Colonic mucosa (tissue), 4 donors: ENCODE results near the gene ZNF609. TPM values are rescaled to one million over a fixed set of nuclear protein-coding genes. Genes with fewer than 3 reads are reported as not detected.
A peak's percentile ranks its signal among the peaks of the same experiment; 100 is the strongest.

Experiments
- DNase-seq: peaks from one replicate; pipeline ENCODE4 v3.0.0-alpha.2; 2020
- H3K27ac ChIP-seq: fragments of 200-600 bp; one replicate; pipeline ENCODE4 v1.8.0; 2021
- H3K27me3 ChIP-seq: fragments of 200-600 bp; one replicate; pipeline ENCODE4 v1.8.0; 2021
- H3K36me3 ChIP-seq: fragments of 200-600 bp; one replicate; pipeline ENCODE4 v1.8.0; 2021
- H3K4me1 ChIP-seq: fragments of 200-600 bp; one replicate; pipeline ENCODE4 v1.8.0; 2021; ENCODE audit warnings: mild to moderate bottlenecking
- H3K4me3 ChIP-seq: fragments of 200-600 bp; one replicate; pipeline ENCODE4 v1.8.0; 2021
- H3K9ac ChIP-seq, 2 donors: one replicate each; pipeline ENCODE4 v1.7.0; 2013; ENCODE audit warnings: control low read depth in 2 of 2, low read depth in 2 of 2, low read length in 2 of 2
- H3K9me3 ChIP-seq: fragments of 200-600 bp; one replicate; pipeline ENCODE4 v1.8.0; 2021
- intact Hi-C: fragments of 100-400 bp; cut with DNase I; formaldehyde crosslinking; loops from one replicate; pipeline ENCODE4 v1.14.1; 2022
- total RNA-seq, 2 donors: library from RNA; stranded (reverse); fragmentation: NEBNext Ultra II Directional in 1 of 2; extraction: Animal tissue kit (Norgen Biotek cat#: 25700) in 1 of 2; gene quantifications; one replicate each; pipeline ENCODE4 v1.2.1, GENCODE V29; 2021
- TF ChIP-seq, protein P1 (sequence below): fragments of 200-600 bp; IDR thresholded peaks from one replicate; pipeline ENCODE4 v1.8.0; 2022; ENCODE audit warnings: antibody characterized with exemption, mild to moderate bottlenecking
- donor health status: healthy.
- donor health status: DM: no; HTN: no; CAD: no.
- donor health status: DM: no; HTN: no; CAD: no.

Gene ZNF609
- total RNA-seq, 2 donors from 2014 or later = 24.5 to 24.8 TPM

DNA sequence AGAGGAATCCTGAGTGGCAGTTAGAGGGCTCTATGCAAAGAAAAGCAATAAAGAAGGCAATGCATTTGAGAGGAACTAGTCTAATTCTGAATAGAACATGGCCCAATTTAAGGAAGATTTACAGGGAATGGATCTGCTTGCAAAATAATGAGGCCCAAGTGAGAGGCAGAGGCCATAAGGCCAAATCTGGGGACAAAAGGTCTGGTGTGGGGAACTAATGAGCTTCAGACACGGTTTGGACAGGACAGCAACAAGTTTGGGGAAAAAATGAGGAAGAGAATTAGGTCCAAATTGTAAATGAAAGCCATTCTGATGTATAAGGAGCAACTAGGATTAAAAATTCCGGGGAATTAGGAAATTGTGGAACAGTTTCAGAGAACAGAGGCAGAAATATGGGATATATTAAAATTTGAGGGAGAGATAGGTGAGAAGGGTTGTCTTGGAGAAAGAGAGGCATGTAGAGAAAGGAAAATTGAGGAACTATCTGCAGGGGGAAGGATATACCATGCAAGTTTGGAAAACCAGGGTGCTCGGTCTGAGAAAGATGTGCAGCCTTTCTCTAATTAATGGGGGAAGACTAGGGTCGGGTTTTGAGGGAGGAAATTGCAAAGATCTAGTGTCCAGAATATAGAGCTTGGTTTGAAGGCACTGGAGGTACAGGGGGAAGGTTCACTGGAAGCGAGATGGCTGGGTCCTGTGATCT, 241.3 kb downstream of the ZNF609 start:
- no peaks in the 10 kb centered on the region for H3K27me3 ChIP-seq
- peak overlapping the region; percentile 40 to 91 for H3K9ac ChIP-seq
- intact Hi-C loops = no loop called here
- H3K4me3 ChIP-seq = peak overlapping the region; percentile 80
- DNase-seq = no peak
- TF ChIP-seq, protein P1, sequence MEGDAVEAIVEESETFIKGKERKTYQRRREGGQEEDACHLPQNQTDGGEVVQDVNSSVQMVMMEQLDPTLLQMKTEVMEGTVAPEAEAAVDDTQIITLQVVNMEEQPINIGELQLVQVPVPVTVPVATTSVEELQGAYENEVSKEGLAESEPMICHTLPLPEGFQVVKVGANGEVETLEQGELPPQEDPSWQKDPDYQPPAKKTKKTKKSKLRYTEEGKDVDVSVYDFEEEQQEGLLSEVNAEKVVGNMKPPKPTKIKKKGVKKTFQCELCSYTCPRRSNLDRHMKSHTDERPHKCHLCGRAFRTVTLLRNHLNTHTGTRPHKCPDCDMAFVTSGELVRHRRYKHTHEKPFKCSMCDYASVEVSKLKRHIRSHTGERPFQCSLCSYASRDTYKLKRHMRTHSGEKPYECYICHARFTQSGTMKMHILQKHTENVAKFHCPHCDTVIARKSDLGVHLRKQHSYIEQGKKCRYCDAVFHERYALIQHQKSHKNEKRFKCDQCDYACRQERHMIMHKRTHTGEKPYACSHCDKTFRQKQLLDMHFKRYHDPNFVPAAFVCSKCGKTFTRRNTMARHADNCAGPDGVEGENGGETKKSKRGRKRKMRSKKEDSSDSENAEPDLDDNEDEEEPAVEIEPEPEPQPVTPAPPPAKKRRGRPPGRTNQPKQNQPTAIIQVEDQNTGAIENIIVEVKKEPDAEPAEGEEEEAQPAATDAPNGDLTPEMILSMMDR = no peak
- H3K9me3 ChIP-seq = no peaks in the 10 kb centered on the region
- H3K36me3 ChIP-seq = no peaks in the 10 kb centered on the region
- no peak overlapping the region for H3K27ac ChIP-seq
- no peaks in the 10 kb centered on the region for H3K4me1 ChIP-seq

DNA sequence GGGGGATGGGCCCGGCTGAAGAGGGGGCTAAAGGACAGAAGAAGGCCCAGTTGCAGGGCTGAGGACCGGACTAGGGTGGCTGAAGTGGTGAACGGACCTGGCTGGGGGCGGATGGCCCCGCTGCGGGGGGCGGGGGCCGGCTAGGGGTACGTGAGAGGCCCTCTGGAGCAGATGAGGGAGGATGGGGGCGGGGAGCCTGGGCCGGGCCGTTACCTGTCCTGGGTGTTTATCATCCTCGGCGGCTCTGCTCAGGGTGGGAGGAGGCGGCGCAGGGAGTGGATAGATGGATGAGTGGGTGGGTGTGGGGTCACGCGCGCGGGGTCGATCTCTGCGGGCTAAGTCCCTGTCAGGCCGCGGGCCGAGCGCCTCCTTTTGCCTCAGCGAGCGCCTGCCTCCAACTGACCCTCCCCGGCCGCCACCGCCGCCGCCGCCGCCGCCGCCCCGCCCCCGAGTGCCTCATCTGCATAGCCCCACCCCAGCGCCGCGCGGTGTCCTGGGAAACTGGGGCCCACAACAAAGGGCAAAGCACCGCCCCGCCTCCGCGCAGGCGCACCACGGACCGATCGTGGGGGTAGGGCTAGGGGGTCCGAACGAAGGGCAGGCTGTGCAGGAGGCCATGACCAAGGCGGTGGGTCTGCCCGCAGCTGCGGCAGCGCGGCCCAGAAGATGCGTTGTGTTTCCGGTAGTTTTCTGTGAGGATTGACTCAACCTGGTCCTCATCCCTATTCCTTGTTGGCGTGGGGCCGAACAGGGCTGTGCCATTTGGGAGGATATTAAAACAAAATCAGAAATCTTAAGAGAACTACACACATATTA, 242.6 kb downstream of the ZNF609 start:
- H3K27ac ChIP-seq = peak overlapping the region; percentile 53
- TF ChIP-seq, protein P1 = no peak
- H3K27me3 ChIP-seq = no peaks in the 10 kb centered on the region
- no peaks in the 10 kb centered on the region for H3K9me3 ChIP-seq
- DNase-seq = peak; percentile 98
- no peaks in the 10 kb centered on the region for H3K4me1 ChIP-seq
- intact Hi-C loops = no loop called here
- peak overlapping the region; percentile 80 for H3K4me3 ChIP-seq
- H3K9ac ChIP-seq = peak overlapping the region; percentile 88 to 91
- no peaks in the 10 kb centered on the region for H3K36me3 ChIP-seq

DNA sequence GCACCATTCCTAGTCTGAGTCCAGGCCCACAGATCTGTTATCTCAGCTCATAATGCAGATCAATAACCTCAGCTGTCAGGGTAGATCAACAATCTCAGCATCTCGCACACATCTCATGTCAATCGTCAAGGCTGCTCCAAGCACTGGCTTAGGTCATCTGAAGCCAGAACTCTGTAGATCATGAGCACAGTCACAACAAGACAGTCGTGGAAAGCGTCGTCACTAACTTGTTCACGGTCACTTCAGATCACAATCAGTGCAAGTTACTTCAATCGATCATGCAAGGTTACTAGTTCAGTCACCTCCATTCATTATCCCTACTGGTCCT, 243.2 kb downstream of the ZNF609 start:
- no peaks in the 10 kb centered on the region for H3K36me3 ChIP-seq

DNA sequence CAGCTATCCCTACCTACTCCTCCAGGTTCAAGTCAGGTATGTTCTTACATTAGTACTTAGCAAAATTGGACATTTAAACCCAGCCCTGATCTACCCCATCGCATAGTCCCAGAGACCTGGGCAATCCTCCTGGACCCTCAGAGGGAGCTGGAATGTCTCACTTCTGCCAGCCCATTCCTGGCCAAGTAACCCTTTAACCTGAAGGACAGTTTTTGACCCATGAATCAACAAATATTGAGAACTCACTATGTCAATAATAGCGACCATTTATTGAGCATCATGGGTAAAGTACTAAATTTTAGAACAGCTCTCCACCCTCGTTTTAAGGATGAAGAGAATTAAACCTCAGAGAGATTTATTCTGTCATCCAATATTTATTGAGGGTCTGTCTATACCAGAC, 244.6 kb downstream of the ZNF609 start:
- no peak overlapping the region for H3K9ac ChIP-seq
- H3K27ac ChIP-seq = no peak overlapping the region
- no peaks in the 10 kb centered on the region for H3K27me3 ChIP-seq
- no peak overlapping the region for H3K4me3 ChIP-seq
- TF ChIP-seq, protein P1 = no peak
- intact Hi-C loops = no loop called here
- DNase-seq = no peak
- H3K9me3 ChIP-seq = no peaks in the 10 kb centered on the region
- H3K4me1 ChIP-seq = no peaks in the 10 kb centered on the region
- no peaks in the 10 kb centered on the region for H3K36me3 ChIP-seq

More for the DNA sequence above, 243.2 kb downstream of the ZNF609 start:
- no peak for DNase-seq
- Histone ChIP-seq H3K27ac (peak overlapping the region; percentile 53), H3K4me1 (no peaks in the 10 kb centered on the region), H3K9ac (peak overlapping the region; percentile 64 to 83), H3K4me3 (peak overlapping the region; percentile 80), H3K27me3 (no peaks in the 10 kb centered on the region), H3K9me3 (no peaks in the 10 kb centered on the region)
- TF ChIP-seq, protein P1 = no peak
- intact Hi-C loops = no loop called here

DNA sequence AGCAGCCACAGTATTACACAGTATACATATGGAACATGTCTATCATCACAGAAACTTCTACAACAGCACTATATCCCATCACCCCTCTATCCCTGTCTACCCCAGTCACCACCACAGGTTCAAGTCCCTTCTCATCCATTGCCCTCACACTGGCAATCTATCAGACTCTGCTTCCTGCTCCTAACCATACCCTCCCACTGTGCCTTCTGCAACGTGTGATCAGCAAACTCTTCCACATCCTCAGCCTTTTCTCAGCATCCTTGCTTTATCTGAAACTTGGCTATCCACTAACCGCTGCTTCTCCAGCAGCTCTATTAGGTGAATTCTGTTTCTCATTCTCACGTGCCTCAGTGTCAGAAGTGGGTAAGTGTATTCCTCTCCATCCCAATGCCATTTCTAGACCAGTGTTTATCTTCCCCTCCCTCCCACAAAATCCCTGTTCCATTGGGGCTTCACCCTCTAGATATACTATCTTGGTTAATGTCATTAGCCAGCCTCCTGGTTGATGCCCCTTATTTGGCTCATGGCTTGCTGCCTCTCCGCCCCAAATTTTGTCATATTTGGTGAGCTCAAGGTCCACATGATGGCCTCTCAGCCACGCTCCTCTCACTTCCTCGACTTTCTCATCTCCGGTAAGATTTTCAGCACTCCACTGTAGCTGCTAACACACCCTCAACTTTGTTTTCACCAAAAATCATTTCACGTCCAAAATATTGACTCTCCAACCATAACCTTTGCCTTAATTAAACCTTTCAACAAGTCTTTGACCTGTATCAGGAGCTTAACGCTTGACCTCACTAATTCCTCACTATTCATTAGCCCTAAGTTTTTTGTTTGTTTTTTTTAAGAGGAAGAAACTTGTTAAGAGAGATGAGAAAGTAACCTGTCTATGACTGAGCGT, 245.9 kb downstream of the ZNF609 start:
- Histone ChIP-seq H3K4me1 (no peaks in the 10 kb centered on the region), H3K9ac (no peak overlapping the region), H3K36me3 (no peaks in the 10 kb centered on the region), H3K27me3 (no peaks in the 10 kb centered on the region), H3K4me3 (no peak overlapping the region), H3K27ac (no peak overlapping the region), H3K9me3 (no peaks in the 10 kb centered on the region)
- DNase-seq = no peak
- TF ChIP-seq, protein P1 = no peak
- intact Hi-C loops = no loop called here
